Smooth muscle cell (in vitro differentiated cells): ENCODE measurements around the gene SNX13. TPM values are rescaled to one million over a fixed set of nuclear protein-coding genes. Genes with fewer than 3 reads are reported as not detected.

Experiments
- DNase-seq: peaks from one replicate; lab custom pipeline; 2025; ENCODE audit not compliant: unreplicated experiment; lab: John Stamatoyannopoulos, UW
- H2AFZ ChIP-seq: fragments of 200-600 bp; sonication (generic); 2 replicates; pipeline ENCODE4 v1.6.0; 2016; ENCODE audit warnings: antibody characterized with exemption, low read depth, mild to moderate bottlenecking
- H3F3A ChIP-seq: fragments of 200-600 bp; sonication (generic); 2 replicates; pipeline ENCODE4 v1.6.0; 2017; ENCODE audit warnings: antibody characterized with exemption, low read depth
- H3K27ac ChIP-seq: fragments of 200-600 bp; sonication (generic); 2 replicates; pipeline ENCODE4 v1.5.1; 2016; ENCODE audit warnings: low read depth, mild to moderate bottlenecking
- H3K27me3 ChIP-seq: fragments of 200-600 bp; sonication (generic); 2 replicates; pipeline ENCODE4 v1.6.1; 2016; ENCODE audit warnings: low read depth, mild to moderate bottlenecking
- H3K36me3 ChIP-seq: fragments of 200-600 bp; sonication (generic); 2 replicates; pipeline ENCODE4 v1.5.1; 2016; ENCODE audit warnings: low read depth
- H3K4me1 ChIP-seq: fragments of 200-600 bp; sonication (generic); 2 replicates; pipeline ENCODE4 v1.5.1; 2016; ENCODE audit warnings: low read depth
- H3K4me2 ChIP-seq: fragments of 200-600 bp; sonication (generic); 2 replicates; pipeline ENCODE4 v1.6.0; 2016; ENCODE audit warnings: mild to moderate bottlenecking
- H3K4me3 ChIP-seq: fragments of 200-600 bp; sonication (generic); 2 replicates; pipeline ENCODE4 v1.5.1; 2016; ENCODE audit warnings: mild to moderate bottlenecking
- H3K79me2 ChIP-seq: fragments of 200-600 bp; sonication (generic); 2 replicates; pipeline ENCODE4 v1.6.0; 2016; ENCODE audit warnings: low read depth, mild to moderate bottlenecking
- H3K9ac ChIP-seq: fragments of 200-600 bp; sonication (generic); 2 replicates; pipeline ENCODE4 v1.6.0; 2016; ENCODE audit warnings: low read depth
- H3K9me3 ChIP-seq: fragments of 200-600 bp; sonication (generic); replicated peaks from 2 replicates; pipeline ENCODE4 v1.5.1; 2016; ENCODE audit warnings: low read depth
- H4K20me1 ChIP-seq: fragments of 200-600 bp; sonication (generic); 2 replicates; pipeline ENCODE4 v1.6.0; 2016; ENCODE audit warnings: low read depth
- WGBS: methylation state at CpG from one replicate; pipeline ENCODE4 v1.1.7; 2016; ENCODE audit warnings: low lambda C conversion rate; 5-methylcytosine and 5-hydroxymethylcytosine counted together
- polyA plus RNA-seq: library from polyadenylated mRNA; unstranded; fragments of >200 nt; fragmentation: Nextera tagmentation; extraction: Ambion mirVana; gene quantifications from 2 replicates; pipeline ENCODE4 v1.2.1, GENCODE V29; 2016
- total RNA-seq: library from RNA; depleted of rRNA; stranded (reverse); fragments of >200 nt; gene quantifications from 2 replicates; pipeline ENCODE4 v1.2.3, GENCODE V29; 2014
- TF ChIP-seq, protein P1 (sequence below): fragments of 200-600 bp; sonication (generic); IDR thresholded peaks from 2 replicates; pipeline ENCODE4 v1.5.1; 2017; ENCODE audit warnings: borderline replicate concordance, mild to moderate bottlenecking, antibody characterized with exemption; ENCODE audit not compliant: insufficient read depth, poor library complexity, severe bottlenecking

Gene SNX13
- total and polyA plus RNA-seq, 2 experiments from 2014 or later: 17.0 to 59.6 TPM

DNA sequence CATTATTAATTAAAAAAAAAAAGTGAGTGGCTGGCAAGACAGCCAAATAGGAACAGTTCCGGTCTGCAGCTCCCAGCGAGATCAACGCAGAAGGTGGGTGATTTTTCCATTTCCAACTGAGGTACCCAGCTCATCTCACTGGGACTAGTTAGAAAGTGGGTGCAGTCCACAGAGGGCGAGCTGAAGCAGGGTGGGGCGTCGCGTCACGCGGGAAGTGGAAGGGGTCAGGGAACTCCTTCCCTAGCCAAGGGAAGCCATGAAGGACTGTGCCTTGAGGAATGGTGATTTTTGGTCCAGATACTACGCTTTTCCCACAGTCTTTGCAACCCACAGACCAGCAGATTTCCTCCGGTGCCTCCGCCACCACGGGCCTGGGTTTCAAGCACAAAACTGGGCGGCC is 133.7 kb downstream of the SNX13 start:
- DNase-seq: no peak
- Histone ChIP-seq H3F3A (no peaks in the 10 kb centered on the region), H3K27me3 (no peaks in the 10 kb centered on the region), H3K9me3 (peaks cover 3% of the 10 kb centered on the region), H3K79me2 (no peaks in the 10 kb centered on the region), H3K9ac (no peak overlapping the region), H3K4me1 (no peaks in the 10 kb centered on the region), H3K4me2 (no peak overlapping the region), H4K20me1 (peaks cover 12% of the 10 kb centered on the region), H3K36me3 (peaks cover 5% of the 10 kb centered on the region), H2AFZ (no peak overlapping the region), H3K4me3 (no peak overlapping the region), H3K27ac (no peak overlapping the region)
- TF ChIP-seq, protein P1, sequence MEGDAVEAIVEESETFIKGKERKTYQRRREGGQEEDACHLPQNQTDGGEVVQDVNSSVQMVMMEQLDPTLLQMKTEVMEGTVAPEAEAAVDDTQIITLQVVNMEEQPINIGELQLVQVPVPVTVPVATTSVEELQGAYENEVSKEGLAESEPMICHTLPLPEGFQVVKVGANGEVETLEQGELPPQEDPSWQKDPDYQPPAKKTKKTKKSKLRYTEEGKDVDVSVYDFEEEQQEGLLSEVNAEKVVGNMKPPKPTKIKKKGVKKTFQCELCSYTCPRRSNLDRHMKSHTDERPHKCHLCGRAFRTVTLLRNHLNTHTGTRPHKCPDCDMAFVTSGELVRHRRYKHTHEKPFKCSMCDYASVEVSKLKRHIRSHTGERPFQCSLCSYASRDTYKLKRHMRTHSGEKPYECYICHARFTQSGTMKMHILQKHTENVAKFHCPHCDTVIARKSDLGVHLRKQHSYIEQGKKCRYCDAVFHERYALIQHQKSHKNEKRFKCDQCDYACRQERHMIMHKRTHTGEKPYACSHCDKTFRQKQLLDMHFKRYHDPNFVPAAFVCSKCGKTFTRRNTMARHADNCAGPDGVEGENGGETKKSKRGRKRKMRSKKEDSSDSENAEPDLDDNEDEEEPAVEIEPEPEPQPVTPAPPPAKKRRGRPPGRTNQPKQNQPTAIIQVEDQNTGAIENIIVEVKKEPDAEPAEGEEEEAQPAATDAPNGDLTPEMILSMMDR: no peak
- 98% methylated on average over 14 of the region's 14 CpGs for WGBS

DNA sequence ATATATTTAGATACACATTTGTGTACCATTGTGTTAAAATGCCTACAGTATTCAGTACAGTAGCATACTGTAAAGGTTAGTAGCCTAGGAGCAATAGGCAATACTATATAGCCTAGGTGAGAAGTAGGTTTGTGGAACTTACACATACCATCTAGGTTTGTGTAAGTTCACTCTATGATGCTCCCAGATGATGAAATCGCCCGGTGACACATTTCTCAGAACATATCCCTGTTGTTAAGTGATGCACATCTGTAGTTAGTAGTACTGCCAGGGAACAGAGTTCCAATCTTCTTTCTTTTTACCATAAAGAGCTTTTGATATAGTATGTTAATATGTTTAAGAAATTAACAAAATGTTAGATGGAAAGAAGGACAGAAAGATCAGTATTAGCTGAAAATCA is 138.2 kb downstream of the SNX13 start:
- Histone ChIP-seq H3K4me3 (no peak overlapping the region), H3K4me2 (no peak overlapping the region), H3K79me2 (no peaks in the 10 kb centered on the region), H3K27me3 (no peaks in the 10 kb centered on the region), H3K9ac (no peak overlapping the region), H2AFZ (no peak overlapping the region), H3F3A (no peaks in the 10 kb centered on the region), H3K36me3 (peaks cover 10% of the 10 kb centered on the region), H3K9me3 (no peaks in the 10 kb centered on the region), H4K20me1 (no peaks in the 10 kb centered on the region), H3K27ac (no peak overlapping the region), H3K4me1 (no peaks in the 10 kb centered on the region)
- no peak for DNase-seq
- TF ChIP-seq, protein P1: no peak
- WGBS: 96% methylated on average over 2 of the region's 2 CpGs

DNA sequence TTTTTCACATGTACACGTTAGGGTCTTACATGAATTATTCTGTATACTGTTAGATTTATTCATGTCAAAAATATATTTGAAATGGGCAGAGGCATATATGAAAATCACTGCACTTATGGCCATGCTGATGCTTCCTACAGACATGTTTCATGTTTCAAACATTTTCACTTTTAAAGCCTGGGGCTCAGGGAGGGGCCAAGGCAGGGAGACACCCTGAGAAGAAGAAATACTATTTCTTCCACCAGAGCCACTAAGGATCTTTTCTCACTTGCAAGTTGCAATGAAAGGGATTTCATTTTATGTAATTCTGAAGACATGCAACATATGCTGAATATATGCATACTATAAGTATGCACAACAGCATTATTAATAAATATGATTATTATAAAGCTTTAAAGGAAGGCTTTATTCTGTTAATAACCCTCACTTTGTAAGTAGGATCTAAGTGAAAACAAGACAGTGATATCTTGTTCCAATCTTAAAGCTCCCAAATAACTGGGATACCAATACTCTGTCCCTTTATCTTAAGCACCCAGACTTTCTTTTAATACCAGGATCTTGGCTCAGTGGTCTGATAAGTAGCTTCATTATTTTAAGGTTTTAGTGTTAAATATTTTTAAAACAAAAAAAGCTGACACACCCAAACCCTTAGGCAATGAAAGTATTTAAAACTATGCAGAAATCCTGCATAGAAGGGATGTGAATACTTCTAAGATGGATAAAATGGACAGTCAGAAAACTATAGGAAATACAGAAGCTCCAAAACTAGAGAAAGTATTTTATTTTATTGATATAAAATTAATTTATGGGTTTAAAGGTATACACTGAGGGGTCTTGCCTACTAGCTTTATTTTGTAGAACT is 148.0 kb downstream of the SNX13 start:
- Histone ChIP-seq H3K27ac (no peak overlapping the region), H3K36me3 (no peaks in the 10 kb centered on the region), H2AFZ (no peak overlapping the region), H3K9ac (no peak overlapping the region), H3K27me3 (no peaks in the 10 kb centered on the region), H3K9me3 (no peaks in the 10 kb centered on the region), H3K4me3 (no peak overlapping the region), H4K20me1 (no peaks in the 10 kb centered on the region), H3K4me1 (no peaks in the 10 kb centered on the region), H3F3A (no peaks in the 10 kb centered on the region), H3K79me2 (no peaks in the 10 kb centered on the region), H3K4me2 (no peak overlapping the region)
- TF ChIP-seq, protein P1: no peak
- no peak for DNase-seq
- WGBS: 94% methylated on average over 1 of the region's 1 CpG

DNA sequence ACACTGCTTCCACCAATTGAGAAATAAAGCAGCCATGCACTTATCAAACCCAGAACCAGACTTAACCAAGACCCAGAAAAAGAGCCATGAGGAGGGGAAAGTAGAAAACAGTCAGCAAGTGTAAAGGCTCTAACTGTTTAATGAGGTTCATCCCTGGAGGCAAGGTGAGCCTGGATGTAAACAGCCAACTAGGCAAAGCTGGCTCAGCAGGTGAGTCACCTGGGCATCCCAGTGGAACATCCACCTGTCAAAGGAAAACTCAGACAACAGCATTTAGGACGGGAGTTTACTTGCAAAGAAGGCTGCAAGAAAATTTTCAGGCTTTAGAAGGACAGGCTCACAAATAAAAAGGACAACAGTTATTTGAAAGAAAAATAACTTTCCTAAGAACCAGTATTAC is 153.0 kb downstream of the SNX13 start:
- H3K4me3 ChIP-seq: no peak overlapping the region
- no peak overlapping the region for H3K4me2 ChIP-seq
- no peak overlapping the region for H2AFZ ChIP-seq
- no peak for DNase-seq
- no peak overlapping the region for H3K27ac ChIP-seq
- TF ChIP-seq, protein P1: no peak
- no peaks in the 10 kb centered on the region for H4K20me1 ChIP-seq
- no peaks in the 10 kb centered on the region for H3K4me1 ChIP-seq
- WGBS: 64% methylated on average over 1 of the region's 1 CpG
- no peaks in the 10 kb centered on the region for H3K9me3 ChIP-seq
- H3K36me3 ChIP-seq: no peaks in the 10 kb centered on the region
- no peaks in the 10 kb centered on the region for H3F3A ChIP-seq
- H3K79me2 ChIP-seq: no peaks in the 10 kb centered on the region
- no peak overlapping the region for H3K9ac ChIP-seq
- H3K27me3 ChIP-seq: no peaks in the 10 kb centered on the region
